ENCODE data around the gene ZNF3.
A peak's percentile ranks its signal among the peaks of the same experiment; 100 is the strongest.

DNA sequence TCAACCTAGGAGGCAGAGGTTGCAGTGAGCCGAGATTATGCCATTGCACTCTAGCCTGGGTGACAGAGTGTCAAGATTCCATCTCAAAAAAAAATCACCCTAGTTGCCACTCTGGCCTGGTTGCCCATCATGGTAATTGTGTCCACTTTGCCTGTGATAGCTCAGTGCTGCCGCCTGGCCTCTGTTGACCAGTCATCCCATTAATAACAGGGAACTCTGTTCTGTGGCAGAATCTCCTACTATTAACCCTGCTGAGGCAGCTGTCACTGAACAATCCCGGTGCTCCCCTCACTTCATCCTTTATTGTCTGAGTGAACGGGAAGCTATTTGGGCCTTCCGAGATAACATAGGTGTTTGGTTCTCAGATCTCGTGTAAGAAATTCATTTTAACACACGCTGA, 14.6 kb downstream of the ZNF3 start:
- TF ChIP-seq, protein P1, sequence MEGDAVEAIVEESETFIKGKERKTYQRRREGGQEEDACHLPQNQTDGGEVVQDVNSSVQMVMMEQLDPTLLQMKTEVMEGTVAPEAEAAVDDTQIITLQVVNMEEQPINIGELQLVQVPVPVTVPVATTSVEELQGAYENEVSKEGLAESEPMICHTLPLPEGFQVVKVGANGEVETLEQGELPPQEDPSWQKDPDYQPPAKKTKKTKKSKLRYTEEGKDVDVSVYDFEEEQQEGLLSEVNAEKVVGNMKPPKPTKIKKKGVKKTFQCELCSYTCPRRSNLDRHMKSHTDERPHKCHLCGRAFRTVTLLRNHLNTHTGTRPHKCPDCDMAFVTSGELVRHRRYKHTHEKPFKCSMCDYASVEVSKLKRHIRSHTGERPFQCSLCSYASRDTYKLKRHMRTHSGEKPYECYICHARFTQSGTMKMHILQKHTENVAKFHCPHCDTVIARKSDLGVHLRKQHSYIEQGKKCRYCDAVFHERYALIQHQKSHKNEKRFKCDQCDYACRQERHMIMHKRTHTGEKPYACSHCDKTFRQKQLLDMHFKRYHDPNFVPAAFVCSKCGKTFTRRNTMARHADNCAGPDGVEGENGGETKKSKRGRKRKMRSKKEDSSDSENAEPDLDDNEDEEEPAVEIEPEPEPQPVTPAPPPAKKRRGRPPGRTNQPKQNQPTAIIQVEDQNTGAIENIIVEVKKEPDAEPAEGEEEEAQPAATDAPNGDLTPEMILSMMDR (IDR thresholded peaks at IDR 0.05; ENCODE audit: insufficient read depth, low read length): no peak
- TF ChIP-seq, protein P2, sequence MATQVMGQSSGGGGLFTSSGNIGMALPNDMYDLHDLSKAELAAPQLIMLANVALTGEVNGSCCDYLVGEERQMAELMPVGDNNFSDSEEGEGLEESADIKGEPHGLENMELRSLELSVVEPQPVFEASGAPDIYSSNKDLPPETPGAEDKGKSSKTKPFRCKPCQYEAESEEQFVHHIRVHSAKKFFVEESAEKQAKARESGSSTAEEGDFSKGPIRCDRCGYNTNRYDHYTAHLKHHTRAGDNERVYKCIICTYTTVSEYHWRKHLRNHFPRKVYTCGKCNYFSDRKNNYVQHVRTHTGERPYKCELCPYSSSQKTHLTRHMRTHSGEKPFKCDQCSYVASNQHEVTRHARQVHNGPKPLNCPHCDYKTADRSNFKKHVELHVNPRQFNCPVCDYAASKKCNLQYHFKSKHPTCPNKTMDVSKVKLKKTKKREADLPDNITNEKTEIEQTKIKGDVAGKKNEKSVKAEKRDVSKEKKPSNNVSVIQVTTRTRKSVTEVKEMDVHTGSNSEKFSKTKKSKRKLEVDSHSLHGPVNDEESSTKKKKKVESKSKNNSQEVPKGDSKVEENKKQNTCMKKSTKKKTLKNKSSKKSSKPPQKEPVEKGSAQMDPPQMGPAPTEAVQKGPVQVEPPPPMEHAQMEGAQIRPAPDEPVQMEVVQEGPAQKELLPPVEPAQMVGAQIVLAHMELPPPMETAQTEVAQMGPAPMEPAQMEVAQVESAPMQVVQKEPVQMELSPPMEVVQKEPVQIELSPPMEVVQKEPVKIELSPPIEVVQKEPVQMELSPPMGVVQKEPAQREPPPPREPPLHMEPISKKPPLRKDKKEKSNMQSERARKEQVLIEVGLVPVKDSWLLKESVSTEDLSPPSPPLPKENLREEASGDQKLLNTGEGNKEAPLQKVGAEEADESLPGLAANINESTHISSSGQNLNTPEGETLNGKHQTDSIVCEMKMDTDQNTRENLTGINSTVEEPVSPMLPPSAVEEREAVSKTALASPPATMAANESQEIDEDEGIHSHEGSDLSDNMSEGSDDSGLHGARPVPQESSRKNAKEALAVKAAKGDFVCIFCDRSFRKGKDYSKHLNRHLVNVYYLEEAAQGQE (IDR thresholded peaks at IDR 0.05; ENCODE audit: insufficient replicate concordance, low read depth): no peak
- TF ChIP-seq SPI1 (IDR thresholded peaks at IDR 0.05; ENCODE audit: borderline replicate concordance, low read depth) (no peak), GABPA (IDR thresholded peaks at IDR 0.05; ENCODE audit: low read depth) (no peak), POLR2AphosphoS5 (IDR thresholded peaks at IDR 0.05; ENCODE audit: low read depth) (peak; percentile 17; the same call in 1 of the 2 replicates)
